H1 (cell line): ENCODE results near the gene RNF157. TPM values are rescaled to one million over a fixed set of nuclear protein-coding genes. Genes with fewer than 3 reads are reported as not detected.

ENCODE experiments used
- CTCF ChIA-PET: fragments of 300-600 bp; sonication (Branson Sonifier 250); formaldehyde crosslinking; loops from one replicate; lab custom pipeline; 2021; ENCODE audit not compliant: partially characterized antibody; lab: Charles Lee
- POLR2A ChIA-PET: fragments of 300-600 bp; sonication (Branson Sonifier 250); formaldehyde crosslinking; loops from one replicate; lab custom pipeline; 2021; ENCODE audit warnings: inconsistent platforms; ENCODE audit not compliant: partially characterized antibody; lab: Charles Lee
- DNase-seq, 2 experiments: peaks; one replicate each; pipeline versions ENCODE4 v3.0.0 to v3.0.0-alpha.2; 2010 to 2022; ENCODE audit warnings: low spot score in 2 of 2, low read depth in 1 of 2, mixed read lengths in 1 of 2
- FAIRE-seq: peaks from 2 replicates; lab custom pipeline; 2011; peaks lifted over from hg19 to GRCh38; lab: Jason Lieb, UNC
- H2AFZ ChIP-seq: 2 replicates; pipeline ENCODE4 v1.8.1; 2012; ENCODE audit warnings: low read length, inconsistent platforms
- H2AK5ac ChIP-seq: 2 replicates; pipeline ENCODE4 v1.6.1; 2013; ENCODE audit warnings: low read depth, low read length
- H2BK120ac ChIP-seq: replicated peaks from 2 replicates; pipeline ENCODE3; 2013; ENCODE audit warnings: low read depth, low read length, inconsistent platforms
- H2BK12ac ChIP-seq: 2 replicates; pipeline ENCODE4 v1.6.1; 2013; ENCODE audit warnings: low read depth, low read length
- H2BK15ac ChIP-seq: 2 replicates; pipeline ENCODE4 v1.6.1; 2013; ENCODE audit warnings: low read length
- H2BK20ac ChIP-seq: 2 replicates; pipeline ENCODE4 v1.6.1; 2013; ENCODE audit warnings: low read length
- H2BK5ac ChIP-seq: 2 replicates; pipeline ENCODE4 v1.6.1; 2013; ENCODE audit warnings: low read depth, low read length
- H3K14ac ChIP-seq: 2 replicates; pipeline ENCODE4 v1.6.1; 2013; ENCODE audit warnings: inconsistent platforms; ENCODE audit not compliant: insufficient read length
- H3K18ac ChIP-seq: 2 replicates; pipeline ENCODE4 v1.6.1; 2013; ENCODE audit warnings: low read length; ENCODE audit errors: extremely low read depth
- H3K23ac ChIP-seq: 2 replicates; pipeline ENCODE4 v1.6.1; 2013; ENCODE audit warnings: inconsistent platforms; ENCODE audit not compliant: insufficient read length
- H3K23me2 ChIP-seq: 2 replicates; pipeline ENCODE4 v1.6.1; 2013; ENCODE audit warnings: low read depth, low read length
- H3K27ac ChIP-seq: 2 replicates; pipeline ENCODE4 v1.6.1; 2011; ENCODE audit warnings: low read depth, low read length, inconsistent platforms
- H3K27me3 ChIP-seq, 4 experiments: replicated peaks in 1 of 4; 1 replicate in 1 of 4; 2 replicates in 3 of 4; pipeline versions ENCODE4 v1.6.1 to v1.8.1; 2011 to 2013; ENCODE audit warnings: low read length in 3 of 4, mild to moderate bottlenecking in 3 of 4, inconsistent platforms in 2 of 4, mixed read lengths in 2 of 4, moderate library complexity in 1 of 4; ENCODE audit not compliant: control insufficient read depth in 3 of 4, insufficient read depth in 3 of 4; ENCODE audit errors: extremely low read depth in 1 of 4
- H3K36me3 ChIP-seq, 4 experiments: 2 replicates each; pipeline versions ENCODE4 v1.6.1 to v1.8.1; 2011 to 2013; ENCODE audit warnings: mild to moderate bottlenecking in 4 of 4, low read length in 3 of 4, moderate library complexity in 2 of 4, control low read depth in 1 of 4, inconsistent platforms in 1 of 4; ENCODE audit not compliant: insufficient read depth in 4 of 4, control insufficient read depth in 2 of 4
- H3K4ac ChIP-seq: replicated peaks from 2 replicates; pipeline ENCODE3; 2013; ENCODE audit warnings: low read length, low read depth, mixed read lengths, inconsistent platforms; ENCODE audit not compliant: insufficient read length
- H3K4me1 ChIP-seq, 4 experiments: replicated peaks in 1 of 4; 1 replicate in 1 of 4; 2 replicates in 3 of 4; pipeline versions ENCODE4 v1.6.1 to v1.8.1; 2011 to 2013; ENCODE audit warnings: low read length in 3 of 4, inconsistent platforms in 2 of 4, mixed read lengths in 1 of 4; ENCODE audit not compliant: insufficient read depth in 4 of 4, control insufficient read depth in 3 of 4
- H3K4me2 ChIP-seq, 2 experiments: 2 replicates each; pipeline versions ENCODE4 v1.6.1 to v1.8.1; 2011 to 2013; ENCODE audit warnings: low read depth in 2 of 2, low read length in 2 of 2, control low read depth in 1 of 2, inconsistent platforms in 1 of 2, mild to moderate bottlenecking in 1 of 2; ENCODE audit not compliant: insufficient read depth in 1 of 2
- H3K4me3 ChIP-seq, 4 experiments: fragments of 200-600, 300-600 bp in 1 of 4; sonication (generic), shearing (Covaris generic), sonication (Bioruptor Twin) in 1 of 4; 2 replicates each; pipeline versions ENCODE4 v1.5.1 to v1.8.1; 2011 to 2016; ENCODE audit warnings: low read length in 4 of 4, low read depth in 3 of 4, control low read depth in 2 of 4, inconsistent platforms in 2 of 4, mild to moderate bottlenecking in 2 of 4, mixed read lengths in 1 of 4, moderate library complexity in 1 of 4; ENCODE audit not compliant: insufficient read depth in 2 of 4; ENCODE audit errors: extremely low read depth in 1 of 4
- H3K56ac ChIP-seq: replicated peaks from 2 replicates; pipeline ENCODE3; 2013; ENCODE audit warnings: low read depth, mild to moderate bottlenecking, mixed read lengths, low read length, inconsistent platforms; ENCODE audit not compliant: insufficient read length
- H3K79me1 ChIP-seq: 2 replicates; pipeline ENCODE4 v1.6.1; 2013; ENCODE audit warnings: low read depth, low read length, control low read depth
- H3K79me2 ChIP-seq, 2 experiments: 2 replicates each; pipeline versions ENCODE4 v1.6.1 to v1.8.1; 2012 to 2013; ENCODE audit warnings: low read length in 2 of 2, mild to moderate bottlenecking in 2 of 2, inconsistent platforms in 1 of 2; ENCODE audit not compliant: insufficient read depth in 2 of 2, control insufficient read depth in 1 of 2
- H3K9ac ChIP-seq, 4 experiments: replicated peaks in 1 of 4; 1 replicate in 1 of 4; 2 replicates in 3 of 4; pipeline versions ENCODE4 v1.6.1 to v1.8.1; 2011 to 2013; ENCODE audit warnings: low read depth in 3 of 4, low read length in 3 of 4, control low read depth in 2 of 4, mild to moderate bottlenecking in 2 of 4, moderate library complexity in 2 of 4, inconsistent platforms in 1 of 4; ENCODE audit errors: extremely low read depth in 1 of 4
- H3K9me3 ChIP-seq, 2 experiments: 2 replicates each; pipeline versions ENCODE4 v1.6.1 to v1.8.1; 2012 to 2013; ENCODE audit warnings: mild to moderate bottlenecking in 2 of 2, moderate library complexity in 2 of 2, control low read depth in 1 of 2, inconsistent platforms in 1 of 2, low read depth in 1 of 2, low read length in 1 of 2, mixed read lengths in 1 of 2; ENCODE audit not compliant: insufficient read depth in 2 of 2
- H4K20me1 ChIP-seq, 2 experiments: replicated peaks in 1 of 2; 2 replicates each; pipeline versions ENCODE3 to v1.8.1; 2011 to 2013; ENCODE audit warnings: inconsistent platforms in 2 of 2, low read length in 2 of 2, mild to moderate bottlenecking in 1 of 2; ENCODE audit not compliant: insufficient read depth in 2 of 2, control insufficient read depth in 1 of 2
- H4K5ac ChIP-seq: 2 replicates; pipeline ENCODE4 v1.6.1; 2013; ENCODE audit warnings: low read length, low read depth, mixed read lengths, inconsistent platforms; ENCODE audit not compliant: insufficient read length
- H4K8ac ChIP-seq: 2 replicates; pipeline ENCODE4 v1.8.0; 2013; ENCODE audit warnings: mild to moderate bottlenecking, moderate library complexity, low read length, inconsistent platforms; ENCODE audit not compliant: insufficient read depth; ENCODE audit errors: extremely low read depth
- H4K91ac ChIP-seq: replicated peaks from 2 replicates; pipeline ENCODE3; 2013; ENCODE audit warnings: low read length, mixed read lengths, inconsistent platforms; ENCODE audit not compliant: insufficient read length
- PHF8 ChIP-seq: fragments of 200-600 bp; sonication (generic); conservative IDR thresholded peaks from 2 replicates; pipeline ENCODE4 v1.7.1; 2012; ENCODE audit warnings: low read depth, mild to moderate bottlenecking, inconsistent platforms, low read length, moderate library complexity
- POU5F1 ChIP-seq: IDR thresholded peaks from 2 replicates; pipeline ENCODE4 v1.6.1; 2011; ENCODE audit warnings: low read depth, mild to moderate bottlenecking, low read length, moderate library complexity
- WGBS, 2 experiments: shearing (Covaris generic) in 1 of 2; methylation state at CpG; one replicate each; pipeline versions ENCODE4 v1.1.6 to v1.1.7; 2013 to 2015; ENCODE audit warnings: low lambda C conversion rate in 2 of 2, mixed read lengths in 2 of 2, inconsistent platforms in 1 of 2, low coverage in 1 of 2, missing lambda C conversion rate in 1 of 2; ENCODE audit not compliant: insufficient replicate concordance in 2 of 2, insufficient coverage in 1 of 2, insufficient read length in 1 of 2; ENCODE audit errors: extremely low coverage in 1 of 2, missing lambda C conversion rate in 1 of 2; 5-methylcytosine and 5-hydroxymethylcytosine counted together
- polyA plus RNA-seq, 7 experiments: library from polyadenylated mRNA; depleted of rRNA in 3 of 7; stranded (reverse) in 5 of 7; unstranded in 2 of 7; fragments of >200 nt in 5 of 7; fragments of 200-250 nt in 2 of 7; gene quantifications; 1 replicate in 5 of 7; 2 replicates in 1 of 7; 4 replicates in 1 of 7; pipeline versions ENCODE4 v1.2.1 to v1.2.3, GENCODE V29; 2011 to 2013; ENCODE audit warnings: missing spikeins in 2 of 7, mixed read lengths in 2 of 7
- total RNA-seq: library from RNA; stranded (reverse); fragmentation: NEBNext Ultra II Directional; extraction: Animal tissue kit (Norgen Biotek cat#: 25700); gene quantifications from 2 replicates; pipeline ENCODE4 v1.2.1, GENCODE V29; 2021

RNF157 gene
- total and polyA plus RNA-seq, 2 of the 8 experiments (the other 6 are each of a cell fraction or from before 2014, with no cell fraction given), result 13.4 to 16.7 TPM

GRCh38 chr17:76264425-76264754, 24.1 kb upstream of the RNF157 start:
- Histone ChIP-seq H3K56ac (no peak overlapping the region), H4K91ac (no peak overlapping the region), H3K36me3 (no peaks in the 10 kb centered on the region), H2AFZ (no peak overlapping the region), H3K4me3 (peak overlapping the region in 2 of 4 experiments; percentile 9 to 50; a peak in 3 of 8 replicates), H3K9me3 (no peaks in the 10 kb centered on the region), H3K4me2 (peak overlapping the region; percentile 26 to 48), H2BK120ac (no peak overlapping the region), H3K14ac (no peak overlapping the region), H3K27ac (no peak overlapping the region), H2BK15ac (no peak overlapping the region), H4K5ac (no peak overlapping the region), H2BK12ac (no peak overlapping the region), H3K9ac (no peak overlapping the region; a peak in 2 of 7 replicates), H3K23me2 (no peaks in the 10 kb centered on the region), H3K4me1 (peaks cover 5 to 11% (median 7%) of the 10 kb centered on the region in 4 experiments), H3K18ac (no peak overlapping the region), H3K23ac (no peak overlapping the region), H3K79me1 (peaks cover 2% of the 10 kb centered on the region; the same call in 1 of the 2 replicates), H4K8ac (no peak overlapping the region), H3K4ac (no peak overlapping the region), H3K27me3 (no peaks in the 10 kb centered on the region; a peak in 1 of 7 replicates), H2BK5ac (no peak overlapping the region), H2AK5ac (no peak overlapping the region), H4K20me1 (no peaks in the 10 kb centered on the region)
- no peak for FAIRE-seq
- POLR2A ChIA-PET, result interaction anchor here (0.7 to 1.6 kb wide), 11 partner anchors 8 to 161 kb away, joined by 3 to 6 read pairs (median 4); partner anchors contain the start of gene EXOC7
- 69% methylated on average over 9 of the region's 9 CpGs; no CpG with 5 or more reads in 1 of the 2 experiments for WGBS, 2 experiments
- no peak for TF ChIP-seq POU5F1
- no peak for TF ChIP-seq PHF8
- TF ChIP-seq, all 59 proteins: peak for 0
- CTCF ChIA-PET, result interaction anchor here (0.7 to 4.4 kb wide), 4 partner anchors 10 to 140 kb away, joined by 3 to 35 read pairs (median 5); no protein-coding TSS in a partner anchor
- DNase-seq, result no peak
- Histone ChIP-seq H2BK20ac (no peak overlapping the region), H3K79me2 (peaks cover 3 to 21% of the 10 kb centered on the region in 2 experiments; a peak in 3 of 4 replicates)
